ENCODE data around the gene GPR151. TPM values are rescaled to one million over a fixed set of nuclear protein-coding genes. Genes with fewer than 3 reads are reported as not detected.

GPR151 gene
- polyA plus RNA-seq, 3 donors from 2014 or later, result not detected

- DNase-seq, result no peak
- Mint-ChIP-seq H3K9me3 (no peaks in the 10 kb centered on the region), H3K36me3 (peaks cover 40 to 62% (median 46%) of the 10 kb centered on the region in 3 donors), H3K4me1 (no peaks in the 10 kb centered on the region), H3K27ac (peak overlapping the region in 2 of 6 donors; percentile 6 to 24), H3K4me3 (no peak overlapping the region), H3K27me3 (ENCODE audit: low read depth in 3 of 3) (peaks cover 0 to 4% (median 0%) of the 10 kb centered on the region in 3 donors)
Observed at GRCh38 chr5:146507428-146507827, 8.6 kb downstream of the GPR151 start.

GRCh38 chr5:146499680-146500079 is 16.3 kb downstream of the GPR151 start:
- Mint-ChIP-seq H3K4me1 (no peaks in the 10 kb centered on the region), H3K27me3 (ENCODE audit: low read depth in 3 of 3) (no peaks in the 10 kb centered on the region), H3K4me3 (no peak overlapping the region), H3K27ac (no peak overlapping the region), H3K36me3 (peaks cover 13 to 22% (median 21%) of the 10 kb centered on the region in 3 donors), H3K9me3 (no peaks in the 10 kb centered on the region)
- DNase-seq, result no peak

DNA sequence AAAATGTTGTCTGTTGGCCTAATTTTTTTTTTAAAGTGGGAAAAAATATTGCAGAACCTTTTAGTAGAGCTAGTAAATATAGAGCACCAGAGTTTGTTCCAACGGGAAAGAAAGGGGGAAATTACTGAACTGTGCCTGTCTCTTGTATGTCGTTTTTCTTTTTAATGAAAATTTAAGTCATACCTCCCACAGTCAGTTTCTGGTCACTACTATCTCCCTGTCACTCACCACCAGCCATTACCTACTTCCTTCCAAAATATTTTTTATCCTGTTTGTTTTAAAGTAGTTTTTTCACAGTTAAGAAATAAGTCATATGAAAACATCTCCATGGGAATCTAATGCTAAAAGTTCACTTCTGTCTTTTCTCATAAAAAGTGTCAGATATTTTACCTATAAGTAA is 21.3 kb downstream of the GPR151 start:
- Mint-ChIP-seq H3K36me3 (peaks cover 6 to 12% (median 7%) of the 10 kb centered on the region in 3 donors), H3K27me3 (ENCODE audit: low read depth in 3 of 3) (peaks cover 0 to 2% (median 0%) of the 10 kb centered on the region in 3 donors), H3K4me3 (no peak overlapping the region), H3K4me1 (no peaks in the 10 kb centered on the region), H3K9me3 (no peaks in the 10 kb centered on the region), H3K27ac (peak overlapping the region in 1 of 6 donors; percentile 16)
- no peak for DNase-seq

DNA sequence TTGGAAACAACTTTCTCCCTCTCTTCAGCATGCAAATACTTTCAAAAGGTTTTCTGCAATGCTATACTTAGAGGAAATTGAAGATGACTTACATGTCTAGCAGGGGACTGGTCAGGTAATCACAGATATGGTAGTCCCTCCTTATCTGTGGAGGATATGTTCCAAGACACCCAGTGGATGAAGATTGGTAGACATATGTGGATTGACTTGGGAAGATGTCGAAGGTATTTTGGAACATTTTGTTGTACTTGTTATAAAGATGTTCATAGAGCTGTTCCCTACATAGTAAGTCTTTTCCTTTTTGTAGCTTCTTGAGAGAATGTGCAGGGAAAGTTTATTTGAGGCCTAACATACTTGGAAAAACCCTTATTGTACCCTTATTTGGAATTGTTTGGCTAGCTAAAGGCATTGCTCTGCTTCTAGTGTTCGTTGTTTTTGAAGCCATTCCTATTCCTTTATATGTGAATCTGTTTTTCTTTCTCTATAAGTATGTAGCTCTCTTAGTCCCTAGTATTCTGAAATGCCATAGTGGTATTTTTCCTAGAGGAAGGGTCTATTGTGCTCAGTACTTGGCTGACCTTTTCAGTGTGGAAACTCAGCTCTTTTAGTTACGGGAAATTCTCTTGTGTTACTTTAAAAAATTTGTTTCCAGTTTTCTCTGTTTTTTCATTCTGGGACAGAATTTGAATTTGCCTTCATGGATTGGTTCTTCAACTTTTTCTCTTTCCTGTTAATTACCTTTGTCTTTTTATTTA is 25.7 kb downstream of the GPR151 start:
- peaks cover 0 to 2% (median 0%) of the 10 kb centered on the region in 3 donors for H3K27me3 Mint-ChIP-seq (ENCODE audit: low read depth in 3 of 3)
- H3K4me3 Mint-ChIP-seq, result no peak overlapping the region
- no peak overlapping the region for H3K27ac Mint-ChIP-seq
- H3K9me3 Mint-ChIP-seq, result no peaks in the 10 kb centered on the region
- peaks cover 3 to 23% (median 7%) of the 10 kb centered on the region in 3 donors for H3K36me3 Mint-ChIP-seq
- DNase-seq, result no peak
- no peaks in the 10 kb centered on the region for H3K4me1 Mint-ChIP-seq

DNA sequence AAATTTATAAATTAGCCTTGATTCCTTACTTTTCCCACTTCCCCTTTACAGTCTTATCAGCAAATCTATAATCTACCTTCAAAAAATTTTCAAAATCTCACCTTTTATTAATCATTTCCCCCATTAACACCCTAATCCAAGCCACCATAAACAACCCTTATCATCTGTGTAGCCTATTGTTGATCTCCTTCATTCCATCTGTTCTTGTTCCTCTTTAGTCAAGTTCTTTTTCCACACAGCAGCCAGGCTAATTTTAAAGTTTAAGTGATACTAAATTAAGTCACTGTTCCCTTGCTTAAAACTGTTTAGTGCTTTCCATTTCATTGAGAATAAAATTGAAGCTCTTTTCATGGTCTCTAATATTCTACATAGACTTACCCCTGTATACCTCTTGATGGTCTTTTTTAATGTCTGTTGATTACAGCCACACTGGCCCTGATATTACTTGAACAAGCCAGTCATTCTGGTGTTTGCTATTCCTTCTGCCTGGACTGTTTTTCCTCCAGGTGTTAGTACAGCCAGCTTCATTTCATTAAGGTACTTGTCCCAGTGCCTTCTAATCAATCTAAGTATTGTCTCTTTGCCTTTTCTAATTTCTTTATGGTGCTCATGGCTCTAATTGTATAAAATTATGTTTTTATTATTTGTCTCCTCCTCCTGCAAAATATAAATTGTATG is 31.1 kb downstream of the GPR151 start:
- Mint-ChIP-seq H3K4me1 (no peaks in the 10 kb centered on the region), H3K4me3 (no peak overlapping the region), H3K9me3 (no peaks in the 10 kb centered on the region), H3K36me3 (peaks cover 25 to 52% (median 35%) of the 10 kb centered on the region in 3 donors), H3K27ac (no peak overlapping the region), H3K27me3 (ENCODE audit: low read depth in 3 of 3) (no peaks in the 10 kb centered on the region)
- DNase-seq, result no peak

DNA sequence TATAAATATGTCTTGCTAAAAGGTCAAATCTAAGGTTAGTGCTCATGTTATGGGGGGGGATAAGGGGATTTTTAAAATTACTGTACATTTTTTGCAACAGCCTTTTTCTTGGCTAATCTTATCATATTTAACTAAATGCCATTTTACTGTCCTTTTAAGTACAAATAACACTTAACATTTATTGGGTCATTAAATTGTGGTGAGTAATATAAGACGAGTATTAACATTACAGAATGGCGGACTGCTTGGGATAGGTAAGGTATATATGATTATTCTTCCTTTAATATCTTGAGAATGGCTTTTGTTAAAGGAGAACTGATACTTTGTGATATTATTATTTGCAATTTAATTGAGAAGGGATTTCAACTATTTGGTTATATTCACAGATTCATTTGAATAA is 33.2 kb downstream of the GPR151 start:
- DNase-seq, result no peak
- H3K9me3 Mint-ChIP-seq, result no peaks in the 10 kb centered on the region
- no peak overlapping the region for H3K27ac Mint-ChIP-seq
- peaks cover 22 to 42% (median 39%) of the 10 kb centered on the region in 3 donors for H3K36me3 Mint-ChIP-seq
- H3K27me3 Mint-ChIP-seq (ENCODE audit: low read depth in 3 of 3), result no peaks in the 10 kb centered on the region
- H3K4me1 Mint-ChIP-seq, result no peaks in the 10 kb centered on the region
- no peak overlapping the region for H3K4me3 Mint-ChIP-seq

DNA sequence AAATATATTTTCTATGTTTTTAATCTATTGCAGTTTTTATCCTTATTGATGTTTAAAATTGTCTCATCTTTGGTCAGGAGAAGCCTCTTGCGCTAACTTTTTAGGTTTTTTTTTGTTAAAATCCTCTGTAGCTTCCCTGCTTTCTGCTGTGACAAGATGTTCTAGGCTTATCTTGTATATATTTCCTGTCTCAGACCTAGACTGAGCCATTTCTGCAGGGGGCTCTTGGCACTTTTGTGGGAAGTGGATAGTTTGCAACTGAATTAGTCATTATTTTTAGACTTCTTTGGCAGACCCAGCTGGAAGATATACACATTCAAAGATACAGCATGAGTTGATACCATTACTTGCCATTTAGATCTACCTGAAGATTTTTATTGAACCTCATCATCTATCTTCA is 40.1 kb downstream of the GPR151 start:
- Mint-ChIP-seq H3K27ac (peak overlapping the region in 1 of 6 donors; percentile 37), H3K36me3 (peaks cover 11 to 39% (median 34%) of the 10 kb centered on the region in 3 donors), H3K4me1 (no peaks in the 10 kb centered on the region), H3K4me3 (no peak overlapping the region), H3K27me3 (ENCODE audit: low read depth in 3 of 3) (no peaks in the 10 kb centered on the region), H3K9me3 (no peaks in the 10 kb centered on the region)
- DNase-seq, result no peak

DNA sequence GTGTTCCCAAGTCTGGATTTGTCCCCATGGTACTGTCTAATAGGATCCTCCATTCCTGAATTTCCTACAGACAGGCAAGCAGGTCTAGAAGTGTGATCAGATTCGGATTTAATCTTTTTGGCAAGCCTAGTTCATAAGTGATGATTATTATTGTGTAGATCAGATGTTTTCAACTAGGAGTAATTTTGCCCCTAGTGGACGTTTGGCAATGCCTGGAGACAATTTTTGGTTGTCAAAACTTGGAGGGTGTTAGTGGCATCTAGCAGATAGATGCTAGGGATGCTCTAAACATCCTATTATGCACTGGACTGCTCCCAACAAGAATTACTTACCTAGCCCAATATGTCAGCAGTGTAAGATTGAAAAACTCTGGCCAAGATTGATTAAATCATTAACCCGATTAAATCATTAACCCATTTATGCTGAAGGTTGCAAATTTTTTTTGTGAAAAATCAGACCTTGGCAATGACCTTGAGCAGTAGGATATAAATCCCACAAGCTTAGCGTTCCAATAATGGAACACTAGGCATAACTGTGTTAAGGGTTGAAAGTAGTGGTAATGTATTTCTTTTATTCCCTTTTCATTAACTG is 40.7 kb downstream of the GPR151 start:
- no peaks in the 10 kb centered on the region for H3K9me3 Mint-ChIP-seq
- no peak overlapping the region for H3K27ac Mint-ChIP-seq
- H3K4me3 Mint-ChIP-seq, result no peak overlapping the region
- no peaks in the 10 kb centered on the region for H3K27me3 Mint-ChIP-seq (ENCODE audit: low read depth in 3 of 3)
- H3K36me3 Mint-ChIP-seq, result peaks cover 9 to 44% (median 36%) of the 10 kb centered on the region in 3 donors
- DNase-seq, result no peak
- no peaks in the 10 kb centered on the region for H3K4me1 Mint-ChIP-seq

- Mint-ChIP-seq H3K36me3 (peaks cover 5 to 47% (median 36%) of the 10 kb centered on the region in 3 donors), H3K9me3 (no peaks in the 10 kb centered on the region), H3K27ac (peak overlapping the region in 1 of 6 donors; percentile 26), H3K4me1 (no peaks in the 10 kb centered on the region), H3K27me3 (ENCODE audit: low read depth in 3 of 3) (no peaks in the 10 kb centered on the region), H3K4me3 (no peak overlapping the region)
- no peak for DNase-seq
Observed at GRCh38 chr5:146474065-146474464, 41.9 kb downstream of the GPR151 start.

DNA sequence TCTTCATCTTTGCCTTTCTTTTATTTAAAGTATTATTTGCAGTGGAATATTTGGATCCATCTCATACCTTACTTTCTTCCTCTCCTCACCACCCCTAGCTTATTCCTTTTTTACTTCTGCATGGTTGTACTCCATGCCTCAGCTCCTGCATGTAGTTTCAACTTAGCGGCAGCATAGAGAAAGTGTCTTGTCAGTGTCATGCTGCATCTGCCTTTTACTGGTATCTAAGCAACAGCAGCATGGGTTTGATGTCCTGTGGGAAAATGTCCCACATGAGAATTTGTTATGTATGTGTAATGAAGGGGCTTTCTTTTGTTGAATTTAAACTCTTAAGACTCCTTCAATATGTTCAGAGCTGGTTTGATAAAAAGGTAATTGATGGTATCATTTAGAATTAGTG is 48.2 kb downstream of the GPR151 start:
- peaks cover 4 to 26% of the 10 kb centered on the region in 2 donors for H3K4me1 Mint-ChIP-seq
- peaks cover 0 to 3% (median 1%) of the 10 kb centered on the region in 3 donors for H3K27me3 Mint-ChIP-seq (ENCODE audit: low read depth in 3 of 3)
- DNase-seq, result no peak
- H3K4me3 Mint-ChIP-seq, result no peak overlapping the region
- H3K27ac Mint-ChIP-seq, result peak overlapping the region in 1 of 6 donors; percentile 13
- peaks cover 8 to 48% (median 41%) of the 10 kb centered on the region in 3 donors for H3K36me3 Mint-ChIP-seq
- H3K9me3 Mint-ChIP-seq, result no peaks in the 10 kb centered on the region

GRCh38 chr5:146466521-146467349 is 49.3 kb downstream of the GPR151 start:
- H3K4me1 Mint-ChIP-seq, result peaks cover 4 to 26% of the 10 kb centered on the region in 2 donors
- peaks cover 0 to 3% (median 1%) of the 10 kb centered on the region in 3 donors for H3K27me3 Mint-ChIP-seq (ENCODE audit: low read depth in 3 of 3)
- DNase-seq, result no peak
- no peaks in the 10 kb centered on the region for H3K9me3 Mint-ChIP-seq
- H3K36me3 Mint-ChIP-seq, result peaks cover 8 to 43% (median 37%) of the 10 kb centered on the region in 3 donors
- peak overlapping the region in 1 of 6 donors; percentile 16 for H3K27ac Mint-ChIP-seq
- no peak overlapping the region for H3K4me3 Mint-ChIP-seq

- Mint-ChIP-seq H3K27ac (no peak overlapping the region), H3K36me3 (peaks cover 8 to 41% (median 32%) of the 10 kb centered on the region in 3 donors)
Observed at GRCh38 chr5:146463446-146463845, 52.5 kb downstream of the GPR151 start.

More at GRCh38 chr5:146463446-146463845, 52.5 kb downstream of the GPR151 start:
- peaks cover 4 to 26% of the 10 kb centered on the region in 2 donors for H3K4me1 Mint-ChIP-seq
- H3K9me3 Mint-ChIP-seq, result no peaks in the 10 kb centered on the region
- no peak overlapping the region for H3K4me3 Mint-ChIP-seq
- no peak for DNase-seq
- H3K27me3 Mint-ChIP-seq (ENCODE audit: low read depth in 3 of 3), result peaks cover 0 to 3% (median 1%) of the 10 kb centered on the region in 3 donors
